Measurements from ENCODE around the gene PRKACB. TPM values are rescaled to one million over a fixed set of nuclear protein-coding genes. Genes with fewer than 3 reads are reported as not detected.
"Not testable (repeated sequence)": the region's sequence is repeated elsewhere in the genome, so short reads cannot be mapped to it uniquely, and the experiment has no call there.

Gene PRKACB
- total and polyA plus RNA-seq, 10 of the 15 experiments (the other 5 are each of a cell fraction or from before 2014, with no cell fraction given): 3.1 to 9.0 (median 7.1) TPM; not detected in 1

DNA sequence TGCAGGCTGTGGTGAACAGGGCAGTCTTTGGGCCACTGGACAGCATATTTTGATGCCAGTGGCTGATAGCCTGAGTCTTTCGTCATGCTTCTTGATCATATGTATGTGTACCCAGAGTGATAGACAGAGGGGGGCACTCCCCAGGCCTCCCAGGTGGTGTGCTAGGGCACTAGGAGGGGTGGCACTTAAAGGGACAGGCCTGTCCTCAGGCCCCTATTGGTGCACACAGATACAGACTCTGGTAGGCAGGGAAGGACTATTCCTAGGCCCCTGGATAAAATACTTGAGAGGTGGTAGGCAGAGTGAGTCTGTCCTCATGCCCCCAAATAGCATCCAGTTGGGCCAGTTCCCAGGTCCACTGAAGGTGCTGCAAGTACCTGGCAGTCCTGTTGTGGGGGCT lies 80.8 kb downstream of the PRKACB start (continued):
- TF ChIP-seq PAX5 (IDR thresholded peaks at IDR 0.05; ENCODE audit: borderline replicate concordance, low read depth, low read length): no peak
- no peak for TF ChIP-seq KDM1A (IDR thresholded peaks at IDR 0.05; ENCODE audit: borderline replicate concordance)
- no peak for TF ChIP-seq CBX3 (IDR thresholded peaks at IDR 0.05; ENCODE audit: borderline replicate concordance, low read depth)

- Histone ChIP-seq H4K20me1 (ENCODE audit: control insufficient read depth, insufficient read depth) (no peaks in the 10 kb centered on the region), H3K9ac (ENCODE audit: control insufficient read depth, insufficient read depth, low read length) (no peak overlapping the region), H3K27ac (ENCODE audit: control insufficient read depth, insufficient read depth) (no peak overlapping the region), H2AFZ (ENCODE audit: control insufficient read depth, low read depth, low read length) (no peak overlapping the region), H3K4me1 (ENCODE audit: control insufficient read depth, insufficient read depth, low read length) (no peaks in the 10 kb centered on the region), H3K79me2 (ENCODE audit: control insufficient read depth, insufficient read depth, low read length) (no peaks in the 10 kb centered on the region), H3K9me3 (replicated peaks; ENCODE audit: control insufficient read depth, insufficient read depth, low read length) (no peaks in the 10 kb centered on the region; the same call in 2 of the 3 replicates), H3K4me3 (no peak overlapping the region), H3K36me3 (ENCODE audit: control insufficient read depth in 2 of 2, insufficient read depth in 2 of 2, low read length in 1 of 2) (no peaks in the 10 kb centered on the region), H3K27me3 (replicated peaks in 1 of 2; ENCODE audit: control insufficient read depth in 2 of 2, insufficient read depth in 2 of 2, low read length in 1 of 2) (no peaks in the 10 kb centered on the region), H3K4me2 (ENCODE audit: control insufficient read depth, insufficient read depth) (no peak overlapping the region)
- TF ChIP-seq POLR2A (IDR thresholded peaks at IDR 0.05; ENCODE audit: low read depth, low read length) (no peak), NFXL1 (IDR thresholded peaks at IDR 0.05; ENCODE audit: borderline replicate concordance) (no peak), RAD21 (IDR thresholded peaks at IDR 0.05; ENCODE audit: insufficient read depth, low read depth, low read length) (no peak), ATF3 (IDR thresholded peaks at IDR 0.05; ENCODE audit: borderline replicate concordance, extremely low read depth, low read depth, low read length) (no peak), PAX8 (IDR thresholded peaks at IDR 0.05) (no peak), MTA2 (IDR thresholded peaks at IDR 0.05; ENCODE audit: low read depth) (no peak), PML (IDR thresholded peaks at IDR 0.05; ENCODE audit: low read length) (no peak), TBL1XR1 (IDR thresholded peaks at IDR 0.05; ENCODE audit: low read depth, low read length) (no peak), LARP7 (IDR thresholded peaks at IDR 0.05) (no peak), ATF7 (IDR thresholded peaks at IDR 0.05; ENCODE audit: low read depth) (no peak)
- TF ChIP-seq, protein P1, sequence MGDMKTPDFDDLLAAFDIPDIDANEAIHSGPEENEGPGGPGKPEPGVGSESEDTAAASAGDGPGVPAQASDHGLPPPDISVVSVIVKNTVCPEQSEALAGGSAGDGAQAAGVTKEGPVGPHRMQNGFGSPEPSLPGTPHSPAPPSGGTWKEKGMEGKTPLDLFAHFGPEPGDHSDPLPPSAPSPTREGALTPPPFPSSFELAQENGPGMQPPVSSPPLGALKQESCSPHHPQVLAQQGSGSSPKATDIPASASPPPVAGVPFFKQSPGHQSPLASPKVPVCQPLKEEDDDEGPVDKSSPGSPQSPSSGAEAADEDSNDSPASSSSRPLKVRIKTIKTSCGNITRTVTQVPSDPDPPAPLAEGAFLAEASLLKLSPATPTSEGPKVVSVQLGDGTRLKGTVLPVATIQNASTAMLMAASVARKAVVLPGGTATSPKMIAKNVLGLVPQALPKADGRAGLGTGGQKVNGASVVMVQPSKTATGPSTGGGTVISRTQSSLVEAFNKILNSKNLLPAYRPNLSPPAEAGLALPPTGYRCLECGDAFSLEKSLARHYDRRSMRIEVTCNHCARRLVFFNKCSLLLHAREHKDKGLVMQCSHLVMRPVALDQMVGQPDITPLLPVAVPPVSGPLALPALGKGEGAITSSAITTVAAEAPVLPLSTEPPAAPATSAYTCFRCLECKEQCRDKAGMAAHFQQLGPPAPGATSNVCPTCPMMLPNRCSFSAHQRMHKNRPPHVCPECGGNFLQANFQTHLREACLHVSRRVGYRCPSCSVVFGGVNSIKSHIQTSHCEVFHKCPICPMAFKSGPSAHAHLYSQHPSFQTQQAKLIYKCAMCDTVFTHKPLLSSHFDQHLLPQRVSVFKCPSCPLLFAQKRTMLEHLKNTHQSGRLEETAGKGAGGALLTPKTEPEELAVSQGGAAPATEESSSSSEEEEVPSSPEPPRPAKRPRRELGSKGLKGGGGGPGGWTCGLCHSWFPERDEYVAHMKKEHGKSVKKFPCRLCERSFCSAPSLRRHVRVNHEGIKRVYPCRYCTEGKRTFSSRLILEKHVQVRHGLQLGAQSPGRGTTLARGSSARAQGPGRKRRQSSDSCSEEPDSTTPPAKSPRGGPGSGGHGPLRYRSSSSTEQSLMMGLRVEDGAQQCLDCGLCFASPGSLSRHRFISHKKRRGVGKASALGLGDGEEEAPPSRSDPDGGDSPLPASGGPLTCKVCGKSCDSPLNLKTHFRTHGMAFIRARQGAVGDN (IDR thresholded peaks at IDR 0.05): no peak
- ChIA-PET CTCF (no interaction called here), RAD21 (ENCODE audit: unreplicated experiment) (no interaction called here), SMC1A (ENCODE audit: uncharacterized antibody, unreplicated experiment) (no interaction called here), POLR2A (no interaction called here)
- BruUV-seq (replicated peaks): no TSS peak
- intact Hi-C loops (cut with micrococcal nuclease; ENCODE audit: unreplicated experiment) (no loop called here), in situ Hi-C loops (cut with MboI) (no loop called here)
- FAIRE-seq: no peak
- ATAC-seq: no peak
- DNase-seq (ENCODE audit: low read depth, low spot score): no peak
- 100% methylated on average over 1 of the region's 1 CpG for WGBS (ENCODE audit: insufficient coverage, insufficient replicate concordance, low lambda C conversion rate, missing lambda C conversion rate)
Measured at GRCh38 chr1:84225646-84226045, 81.6 kb downstream of the PRKACB start.

GRCh38 chr1:84232676-84233075 lies 88.6 kb downstream of the PRKACB start:
- H3K9ac ChIP-seq (ENCODE audit: control insufficient read depth, insufficient read depth, low read length); H3K36me3 ChIP-seq (ENCODE audit: control insufficient read depth in 2 of 2, insufficient read depth in 2 of 2, low read length in 1 of 2); H3K27ac ChIP-seq (ENCODE audit: control insufficient read depth, insufficient read depth); H3K79me2 ChIP-seq (ENCODE audit: control insufficient read depth, insufficient read depth, low read length); H3K4me3 ChIP-seq; H4K20me1 ChIP-seq (ENCODE audit: control insufficient read depth, insufficient read depth); intact Hi-C loops (cut with micrococcal nuclease; ENCODE audit: unreplicated experiment); DNase-seq (ENCODE audit: low read depth, low spot score); CTCF ChIA-PET; H3K9me3 ChIP-seq (replicated peaks; ENCODE audit: control insufficient read depth, insufficient read depth, low read length); ATAC-seq; H2AFZ ChIP-seq (ENCODE audit: control insufficient read depth, low read depth, low read length); BruUV-seq (replicated peaks); in situ Hi-C loops (cut with MboI); H3K4me2 ChIP-seq (ENCODE audit: control insufficient read depth, insufficient read depth); POLR2A ChIA-PET; SMC1A ChIA-PET (ENCODE audit: uncharacterized antibody, unreplicated experiment); H3K4me1 ChIP-seq (ENCODE audit: control insufficient read depth, insufficient read depth, low read length); RAD21 ChIA-PET (ENCODE audit: unreplicated experiment); FAIRE-seq; H3K27me3 ChIP-seq (replicated peaks in 1 of 2; ENCODE audit: control insufficient read depth in 2 of 2, insufficient read depth in 2 of 2, low read length in 1 of 2): not testable (repeated sequence)
- 79% methylated on average over 3 of the region's 3 CpGs for WGBS (ENCODE audit: insufficient coverage, insufficient replicate concordance, low lambda C conversion rate, missing lambda C conversion rate)
